ENCODE measurements around the gene SGCA. TPM values are rescaled to one million over a fixed set of nuclear protein-coding genes. Genes with fewer than 3 reads are reported as not detected.

The SGCA gene
- total RNA-seq, 2 donors from 2014 or later, result 0.51 to 2.6 TPM

DNA sequence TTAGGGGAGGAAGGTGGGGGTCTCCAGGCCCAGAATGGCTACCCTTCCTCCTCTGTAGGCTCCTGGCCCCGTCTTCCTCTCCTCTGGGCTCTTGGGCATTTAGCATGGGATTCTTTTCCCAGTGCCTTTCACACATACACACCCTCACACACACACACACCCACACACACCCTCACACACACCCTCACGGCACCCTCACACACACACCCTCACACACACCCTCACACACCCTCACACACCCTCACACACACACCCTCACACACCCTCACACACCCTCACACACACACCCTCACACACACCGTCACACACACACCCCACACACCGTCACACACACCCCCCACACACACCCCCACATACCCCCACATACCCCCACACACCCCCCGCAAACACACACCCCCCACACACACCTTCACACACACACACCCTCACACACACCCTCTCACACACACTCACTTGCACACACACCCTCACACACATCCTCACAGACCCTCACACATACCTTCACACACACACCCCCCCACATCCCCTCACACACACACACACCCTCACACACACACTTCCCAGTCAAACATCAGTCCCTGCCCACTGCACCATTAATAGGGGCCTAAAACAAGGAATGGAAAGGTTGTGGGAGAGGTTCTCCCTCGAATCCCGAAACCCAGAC, 845 bp downstream of the SGCA start:
- H3K27me3 Mint-ChIP-seq (ENCODE audit: insufficient read depth), result peaks cover 12% of the 10 kb centered on the region
- Histone ChIP-seq H3K9ac (ENCODE audit: extremely low read depth, low read length, poor library complexity, severe bottlenecking) (no peak overlapping the region), H3K27ac (ENCODE audit: low read depth, low read length) (no peak overlapping the region), H3K9me3 (ENCODE audit: control insufficient read depth, low read length) (no peaks in the 10 kb centered on the region), H3K4me1 (ENCODE audit: control insufficient read depth, insufficient read depth, low read length) (no peaks in the 10 kb centered on the region), H3K36me3 (ENCODE audit: control insufficient read depth, insufficient read depth, low read length) (no peaks in the 10 kb centered on the region), H3K27me3 (ENCODE audit: control insufficient read depth, insufficient read depth, low read length, poor library complexity, severe bottlenecking) (no peaks in the 10 kb centered on the region), H3K4me3 (ENCODE audit: low read length) (no peak overlapping the region)
- TF ChIP-seq, protein P1, sequence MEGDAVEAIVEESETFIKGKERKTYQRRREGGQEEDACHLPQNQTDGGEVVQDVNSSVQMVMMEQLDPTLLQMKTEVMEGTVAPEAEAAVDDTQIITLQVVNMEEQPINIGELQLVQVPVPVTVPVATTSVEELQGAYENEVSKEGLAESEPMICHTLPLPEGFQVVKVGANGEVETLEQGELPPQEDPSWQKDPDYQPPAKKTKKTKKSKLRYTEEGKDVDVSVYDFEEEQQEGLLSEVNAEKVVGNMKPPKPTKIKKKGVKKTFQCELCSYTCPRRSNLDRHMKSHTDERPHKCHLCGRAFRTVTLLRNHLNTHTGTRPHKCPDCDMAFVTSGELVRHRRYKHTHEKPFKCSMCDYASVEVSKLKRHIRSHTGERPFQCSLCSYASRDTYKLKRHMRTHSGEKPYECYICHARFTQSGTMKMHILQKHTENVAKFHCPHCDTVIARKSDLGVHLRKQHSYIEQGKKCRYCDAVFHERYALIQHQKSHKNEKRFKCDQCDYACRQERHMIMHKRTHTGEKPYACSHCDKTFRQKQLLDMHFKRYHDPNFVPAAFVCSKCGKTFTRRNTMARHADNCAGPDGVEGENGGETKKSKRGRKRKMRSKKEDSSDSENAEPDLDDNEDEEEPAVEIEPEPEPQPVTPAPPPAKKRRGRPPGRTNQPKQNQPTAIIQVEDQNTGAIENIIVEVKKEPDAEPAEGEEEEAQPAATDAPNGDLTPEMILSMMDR (conservative IDR thresholded peaks at IDR 0.05), result no peak
- WGBS, 2 experiments (ENCODE audit: insufficient coverage in 1 of 2, insufficient read length in 1 of 2), result 72 to 100% methylated on average over 1 to 3 of the region's 7 CpGs
- no peaks in the 10 kb centered on the region for H3K36me3 Mint-ChIP-seq (ENCODE audit: low read depth)
- DNase-seq, result no peak
- no peaks in the 10 kb centered on the region for H3K9me3 Mint-ChIP-seq
- H3K27ac Mint-ChIP-seq, result no peak overlapping the region
- no peak overlapping the region for H3K4me3 Mint-ChIP-seq
- peaks cover 2% of the 10 kb centered on the region for H3K4me1 Mint-ChIP-seq

DNA sequence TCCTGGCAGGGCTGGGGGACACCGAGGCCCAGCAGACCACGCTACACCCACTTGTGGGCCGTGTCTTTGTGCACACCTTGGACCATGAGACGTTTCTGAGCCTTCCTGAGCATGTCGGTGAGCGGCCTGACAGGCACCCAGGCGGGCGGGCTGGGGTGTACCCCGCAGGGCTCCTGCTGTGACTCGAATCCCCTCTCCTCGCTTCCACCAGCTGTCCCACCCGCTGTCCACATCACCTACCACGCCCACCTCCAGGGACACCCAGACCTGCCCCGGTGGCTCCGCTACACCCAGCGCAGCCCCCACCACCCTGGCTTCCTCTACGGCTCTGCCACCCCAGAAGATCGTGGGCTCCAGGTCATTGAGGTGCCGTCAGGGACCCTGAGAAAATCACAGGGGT, 1.6 kb downstream of the SGCA start:
- Histone ChIP-seq H3K36me3 (ENCODE audit: control insufficient read depth, insufficient read depth, low read length) (no peaks in the 10 kb centered on the region), H3K4me3 (ENCODE audit: low read length) (no peak overlapping the region), H3K9me3 (ENCODE audit: control insufficient read depth, low read length) (no peaks in the 10 kb centered on the region), H3K4me1 (ENCODE audit: control insufficient read depth, insufficient read depth, low read length) (no peaks in the 10 kb centered on the region), H3K27ac (ENCODE audit: low read depth, low read length) (no peak overlapping the region), H3K27me3 (ENCODE audit: control insufficient read depth, insufficient read depth, low read length, poor library complexity, severe bottlenecking) (no peaks in the 10 kb centered on the region), H3K9ac (ENCODE audit: extremely low read depth, low read length, poor library complexity, severe bottlenecking) (no peak overlapping the region)
- Mint-ChIP-seq H3K36me3 (ENCODE audit: low read depth) (no peaks in the 10 kb centered on the region), H3K27ac (no peak overlapping the region), H3K4me1 (no peaks in the 10 kb centered on the region), H3K27me3 (ENCODE audit: insufficient read depth) (peaks cover 6% of the 10 kb centered on the region), H3K9me3 (no peaks in the 10 kb centered on the region), H3K4me3 (no peak overlapping the region)
- TF ChIP-seq, protein P1 (conservative IDR thresholded peaks at IDR 0.05), result no peak
- WGBS, 2 experiments (ENCODE audit: insufficient coverage in 1 of 2, insufficient read length in 1 of 2), result 87 to 94% methylated on average over 6 to 19 of the region's 19 CpGs
- DNase-seq, result no peak

DNA sequence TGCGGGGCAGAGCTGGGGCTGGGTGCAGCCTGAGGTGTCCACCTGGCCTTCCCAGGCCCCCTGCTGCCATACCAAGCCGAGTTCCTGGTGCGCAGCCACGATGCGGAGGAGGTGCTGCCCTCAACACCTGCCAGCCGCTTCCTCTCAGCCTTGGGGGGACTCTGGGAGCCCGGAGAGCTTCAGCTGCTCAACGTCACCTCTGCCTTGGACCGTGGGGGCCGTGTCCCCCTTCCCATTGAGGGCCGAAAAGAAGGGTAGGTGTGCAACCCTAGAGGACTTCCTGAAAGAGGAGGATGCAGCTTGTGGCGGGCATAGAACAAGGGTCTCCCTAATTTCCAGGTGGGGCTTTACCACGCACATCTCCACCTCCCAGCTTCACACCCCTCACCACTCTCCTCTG, 2.5 kb downstream of the SGCA start:
- Histone ChIP-seq H3K4me1 (ENCODE audit: control insufficient read depth, insufficient read depth, low read length) (no peaks in the 10 kb centered on the region), H3K9me3 (ENCODE audit: control insufficient read depth, low read length) (no peaks in the 10 kb centered on the region), H3K4me3 (ENCODE audit: low read length) (no peak overlapping the region), H3K36me3 (ENCODE audit: control insufficient read depth, insufficient read depth, low read length) (no peaks in the 10 kb centered on the region), H3K9ac (ENCODE audit: extremely low read depth, low read length, poor library complexity, severe bottlenecking) (no peak overlapping the region), H3K27ac (ENCODE audit: low read depth, low read length) (no peak overlapping the region), H3K27me3 (ENCODE audit: control insufficient read depth, insufficient read depth, low read length, poor library complexity, severe bottlenecking) (no peaks in the 10 kb centered on the region)
- WGBS, 2 experiments (ENCODE audit: insufficient coverage in 1 of 2, insufficient read length in 1 of 2), result 91% methylated on average over 9 to 13 of the region's 13 CpGs
- Mint-ChIP-seq H3K9me3 (no peaks in the 10 kb centered on the region), H3K36me3 (ENCODE audit: low read depth) (no peaks in the 10 kb centered on the region), H3K27me3 (ENCODE audit: insufficient read depth) (peaks cover 3% of the 10 kb centered on the region), H3K27ac (no peak overlapping the region), H3K4me1 (no peaks in the 10 kb centered on the region), H3K4me3 (no peak overlapping the region)
- DNase-seq, result no peak
- TF ChIP-seq, protein P1 (conservative IDR thresholded peaks at IDR 0.05), result no peak

All from endodermal cell (in vitro differentiated cells).